ENCODE data around the gene LRP10. TPM values are rescaled to one million over a fixed set of nuclear protein-coding genes. Genes with fewer than 3 reads are reported as not detected.

The LRP10 gene
- total RNA-seq, 2 donors from 2014 or later = 54.2 to 144 TPM

DNA sequence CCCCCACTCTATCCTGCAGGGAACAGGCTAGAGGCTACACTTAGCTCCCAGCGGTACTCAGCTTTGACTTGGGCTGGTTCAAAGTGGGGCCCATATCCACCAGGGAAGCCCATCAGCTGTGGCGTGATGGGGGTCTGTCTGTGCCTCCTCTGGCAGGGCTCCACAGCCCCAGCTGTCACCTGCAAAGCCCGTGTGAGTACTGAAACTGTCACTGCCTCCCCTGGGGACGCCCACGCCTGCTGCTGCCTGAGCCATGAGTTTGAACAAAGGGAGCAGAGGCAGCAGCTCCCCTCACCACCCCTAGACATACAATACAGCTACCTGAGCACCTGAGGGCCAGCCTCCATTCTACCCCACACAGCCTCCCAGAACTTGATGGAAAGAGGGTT is 16.4 kb downstream of the LRP10 start:
- DNase-seq (ENCODE audit: low spot score) = no peak
- Histone ChIP-seq H3K36me3 (no peaks in the 10 kb centered on the region), H3K4me3 (no peak overlapping the region), H3K27ac (no peak overlapping the region), H3K9me3 (no peaks in the 10 kb centered on the region), H3K4me1 (peaks cover 0 to 19% of the 10 kb centered on the region in 2 donors), H3K27me3 (no peaks in the 10 kb centered on the region)
- TF ChIP-seq, protein P1, sequence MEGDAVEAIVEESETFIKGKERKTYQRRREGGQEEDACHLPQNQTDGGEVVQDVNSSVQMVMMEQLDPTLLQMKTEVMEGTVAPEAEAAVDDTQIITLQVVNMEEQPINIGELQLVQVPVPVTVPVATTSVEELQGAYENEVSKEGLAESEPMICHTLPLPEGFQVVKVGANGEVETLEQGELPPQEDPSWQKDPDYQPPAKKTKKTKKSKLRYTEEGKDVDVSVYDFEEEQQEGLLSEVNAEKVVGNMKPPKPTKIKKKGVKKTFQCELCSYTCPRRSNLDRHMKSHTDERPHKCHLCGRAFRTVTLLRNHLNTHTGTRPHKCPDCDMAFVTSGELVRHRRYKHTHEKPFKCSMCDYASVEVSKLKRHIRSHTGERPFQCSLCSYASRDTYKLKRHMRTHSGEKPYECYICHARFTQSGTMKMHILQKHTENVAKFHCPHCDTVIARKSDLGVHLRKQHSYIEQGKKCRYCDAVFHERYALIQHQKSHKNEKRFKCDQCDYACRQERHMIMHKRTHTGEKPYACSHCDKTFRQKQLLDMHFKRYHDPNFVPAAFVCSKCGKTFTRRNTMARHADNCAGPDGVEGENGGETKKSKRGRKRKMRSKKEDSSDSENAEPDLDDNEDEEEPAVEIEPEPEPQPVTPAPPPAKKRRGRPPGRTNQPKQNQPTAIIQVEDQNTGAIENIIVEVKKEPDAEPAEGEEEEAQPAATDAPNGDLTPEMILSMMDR (IDR thresholded peaks at IDR 0.05) = no peak

DNA sequence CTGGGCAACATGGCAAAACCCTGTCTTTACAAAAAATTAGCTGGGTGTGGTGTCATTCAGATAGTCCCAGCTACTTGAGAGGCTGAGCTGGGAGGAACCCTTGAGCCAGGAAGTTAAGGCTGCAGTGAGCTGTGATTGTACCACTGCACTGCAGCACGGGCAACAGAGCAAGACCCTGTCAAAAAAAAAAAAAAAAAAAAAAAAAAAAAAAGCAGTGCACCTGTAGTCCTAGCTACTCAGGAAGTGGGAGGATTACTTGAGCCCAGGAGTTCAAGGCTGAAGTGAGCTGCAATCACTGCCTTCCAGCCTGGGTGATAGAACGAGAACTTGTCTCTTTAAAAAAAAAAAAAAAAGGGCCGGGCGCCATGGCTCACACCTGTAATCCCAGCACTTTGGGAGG is 17.1 kb downstream of the LRP10 start:
- no peak overlapping the region for H3K4me3 ChIP-seq
- H3K4me1 ChIP-seq = peaks cover 0 to 16% of the 10 kb centered on the region in 2 donors
- H3K36me3 ChIP-seq = no peaks in the 10 kb centered on the region
- H3K27ac ChIP-seq = no peak overlapping the region
- TF ChIP-seq, protein P1 (IDR thresholded peaks at IDR 0.05) = no peak
- H3K27me3 ChIP-seq = no peaks in the 10 kb centered on the region
- no peak for DNase-seq (ENCODE audit: low spot score)
- H3K9me3 ChIP-seq = no peaks in the 10 kb centered on the region

DNA sequence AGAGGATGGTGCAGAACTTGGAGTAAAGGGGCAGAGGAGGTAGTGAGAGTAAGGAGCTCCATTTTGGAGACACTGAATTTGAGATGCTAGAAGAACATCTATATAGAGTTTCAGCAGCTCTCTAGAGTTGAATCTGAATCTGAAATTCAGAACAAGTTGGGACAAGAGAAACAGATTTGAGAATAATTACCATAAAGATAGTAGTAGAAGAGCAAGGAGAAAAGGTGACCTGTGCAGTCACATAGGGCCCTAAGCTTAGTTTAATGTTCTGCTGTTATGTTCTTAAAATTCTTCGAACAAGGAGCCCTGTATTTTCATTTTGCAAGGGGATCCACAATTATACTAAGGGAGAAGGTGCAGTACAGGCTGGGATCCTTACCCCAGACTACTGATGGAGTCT is 18.9 kb downstream of the LRP10 start:
- TF ChIP-seq, protein P1 (IDR thresholded peaks at IDR 0.05) = no peak
- Histone ChIP-seq H3K9me3 (no peaks in the 10 kb centered on the region), H3K4me1 (peaks cover 0 to 16% of the 10 kb centered on the region in 2 donors), H3K36me3 (no peaks in the 10 kb centered on the region), H3K4me3 (no peak overlapping the region), H3K27ac (no peak overlapping the region), H3K27me3 (no peaks in the 10 kb centered on the region)
- DNase-seq (ENCODE audit: low spot score) = no peak

GRCh38 chr14:22892488-22892887 is 20.9 kb downstream of the LRP10 start:
- no peak for DNase-seq (ENCODE audit: low spot score)
- peaks cover 0 to 4% of the 10 kb centered on the region in 2 donors for H3K4me1 ChIP-seq
- H3K27ac ChIP-seq = no peak overlapping the region
- TF ChIP-seq, protein P1 (IDR thresholded peaks at IDR 0.05) = no peak
- no peaks in the 10 kb centered on the region for H3K9me3 ChIP-seq
- no peaks in the 10 kb centered on the region for H3K36me3 ChIP-seq
- H3K27me3 ChIP-seq = no peaks in the 10 kb centered on the region
- H3K4me3 ChIP-seq = no peak overlapping the region

- TF ChIP-seq, protein P1 (IDR thresholded peaks at IDR 0.05) = no peak
- no peak overlapping the region for H3K27ac ChIP-seq
- H3K9me3 ChIP-seq = no peaks in the 10 kb centered on the region
- DNase-seq (ENCODE audit: low spot score) = no peak
- H3K27me3 ChIP-seq = no peaks in the 10 kb centered on the region
- H3K36me3 ChIP-seq = no peaks in the 10 kb centered on the region
- peaks cover 0 to 3% of the 10 kb centered on the region in 2 donors for H3K4me1 ChIP-seq
- H3K4me3 ChIP-seq = no peak overlapping the region
These were observed 22.2 kb downstream of the LRP10 start for GRCh38 chr14:22893706-22894105.

DNA sequence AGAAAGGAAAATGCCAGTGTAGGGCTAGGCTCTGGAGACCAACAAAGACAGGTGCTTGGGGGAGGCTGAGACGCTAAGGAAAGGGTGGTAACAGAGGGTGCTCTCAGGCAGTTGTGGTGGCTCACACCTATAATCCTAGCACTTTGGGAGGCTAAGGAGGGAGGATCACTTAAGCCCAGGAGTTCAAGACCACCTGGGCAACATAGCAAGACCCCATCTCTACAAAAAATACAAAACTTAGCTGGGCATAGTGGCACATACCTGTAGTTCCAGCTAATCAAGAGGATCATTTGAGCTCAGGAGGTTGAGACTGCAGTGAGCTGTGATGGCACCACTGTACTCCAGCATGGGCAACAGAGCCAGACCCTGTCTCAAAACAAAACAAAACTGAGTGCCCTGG is 23.9 kb downstream of the LRP10 start:
- no peak for DNase-seq (ENCODE audit: low spot score)
- Histone ChIP-seq H3K27me3 (no peaks in the 10 kb centered on the region), H3K36me3 (peaks cover under 1% of the 10 kb centered on the region), H3K27ac (no peak overlapping the region), H3K9me3 (no peaks in the 10 kb centered on the region), H3K4me1 (peaks cover 0 to 12% of the 10 kb centered on the region in 2 donors), H3K4me3 (no peak overlapping the region)
- TF ChIP-seq, protein P1 (IDR thresholded peaks at IDR 0.05) = no peak

Data from right atrium auricular region (tissue), 2 donors.